Measurements from ENCODE around the gene NFASC.

Gene NFASC

GRCh38 chr1:204932573-204932909, 61.9 kb downstream of the NFASC start:
- Histone ChIP-seq H3K36me3 (ENCODE audit: insufficient read depth, low read length) (no peaks in the 10 kb centered on the region), H3K9ac (ENCODE audit: low read depth, low read length) (no peak overlapping the region), H3K9me3 (ENCODE audit: control insufficient read depth, insufficient read depth, low read length) (no peaks in the 10 kb centered on the region), H3K4me1 (ENCODE audit: insufficient read depth, low read length) (peaks cover 35% of the 10 kb centered on the region)

DNA sequence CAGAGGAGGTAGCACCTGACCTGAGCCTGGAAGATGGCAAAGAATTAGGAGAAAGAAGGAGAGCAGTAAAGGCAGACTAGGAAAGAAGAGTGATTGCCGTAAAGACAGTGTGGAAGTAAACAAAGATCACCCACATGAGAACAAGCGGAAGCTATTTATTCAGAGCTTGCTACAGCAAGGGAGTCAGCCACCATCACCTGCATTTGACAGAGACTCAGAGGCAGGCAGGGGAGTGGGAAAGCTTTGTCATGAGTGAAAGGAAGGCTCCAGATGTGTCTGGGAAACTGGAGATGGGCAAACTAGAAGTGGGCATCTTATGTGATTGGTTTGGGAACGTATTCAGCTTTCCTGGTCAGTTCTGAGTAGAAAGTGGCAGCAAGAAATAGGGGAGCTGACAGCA, 64.5 kb downstream of the NFASC start:
- Histone ChIP-seq H3K36me3 (ENCODE audit: insufficient read depth, low read length) (no peaks in the 10 kb centered on the region), H3K4me1 (ENCODE audit: insufficient read depth, low read length) (peaks cover 11% of the 10 kb centered on the region; the same call in 1 of the 2 replicates), H3K9ac (ENCODE audit: low read depth, low read length) (no peak overlapping the region), H3K9me3 (ENCODE audit: control insufficient read depth, insufficient read depth, low read length) (no peaks in the 10 kb centered on the region)

DNA sequence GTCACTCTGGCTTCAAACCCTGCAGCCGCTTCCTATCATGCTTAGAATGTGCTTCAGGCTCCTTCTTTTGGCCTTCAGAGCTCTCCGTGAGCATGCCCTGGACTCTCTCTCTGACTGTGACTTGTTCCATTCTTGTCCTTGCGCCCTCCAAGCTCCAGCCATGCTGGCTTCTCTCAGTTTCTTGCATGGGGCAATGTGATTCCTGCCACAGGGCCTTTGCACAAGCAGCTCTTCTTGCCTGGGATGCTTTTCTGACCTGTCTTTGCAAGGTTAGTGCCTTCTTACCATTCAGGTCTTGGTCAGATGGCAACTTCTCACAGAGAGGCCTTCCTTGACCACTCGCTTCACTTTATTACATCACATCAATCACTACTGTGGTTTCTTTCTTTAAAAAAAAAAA, 66.1 kb downstream of the NFASC start:
- no peaks in the 10 kb centered on the region for H3K9me3 ChIP-seq (ENCODE audit: control insufficient read depth, insufficient read depth, low read length)
- H3K9ac ChIP-seq (ENCODE audit: low read depth, low read length), result no peak overlapping the region
- no peaks in the 10 kb centered on the region for H3K36me3 ChIP-seq (ENCODE audit: insufficient read depth, low read length)
- H3K4me1 ChIP-seq (ENCODE audit: insufficient read depth, low read length), result no peaks in the 10 kb centered on the region

DNA sequence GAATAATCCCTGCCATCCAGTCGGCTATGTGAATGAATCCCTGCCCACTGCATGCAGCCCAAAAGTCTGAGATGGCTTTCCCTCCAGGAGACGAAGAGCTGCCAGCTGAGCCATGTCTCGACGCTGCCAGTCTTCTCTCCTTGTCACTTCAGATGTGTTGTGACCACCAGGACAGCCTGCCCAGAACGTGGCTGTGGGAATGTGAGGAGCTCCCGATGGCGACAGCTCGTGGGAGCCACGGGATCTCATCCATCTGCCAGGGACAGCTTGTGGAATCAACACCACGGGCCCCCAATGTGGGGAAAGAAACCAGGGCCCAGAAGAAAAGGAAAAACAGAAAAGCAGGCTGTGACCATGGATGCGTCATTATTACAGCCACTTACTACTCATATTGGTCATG, 67.2 kb downstream of the NFASC start:
- H3K9me3 ChIP-seq (ENCODE audit: control insufficient read depth, insufficient read depth, low read length), result no peaks in the 10 kb centered on the region
- no peaks in the 10 kb centered on the region for H3K4me1 ChIP-seq (ENCODE audit: insufficient read depth, low read length)
- H3K9ac ChIP-seq (ENCODE audit: low read depth, low read length), result no peak overlapping the region
- H3K36me3 ChIP-seq (ENCODE audit: insufficient read depth, low read length), result no peaks in the 10 kb centered on the region

DNA sequence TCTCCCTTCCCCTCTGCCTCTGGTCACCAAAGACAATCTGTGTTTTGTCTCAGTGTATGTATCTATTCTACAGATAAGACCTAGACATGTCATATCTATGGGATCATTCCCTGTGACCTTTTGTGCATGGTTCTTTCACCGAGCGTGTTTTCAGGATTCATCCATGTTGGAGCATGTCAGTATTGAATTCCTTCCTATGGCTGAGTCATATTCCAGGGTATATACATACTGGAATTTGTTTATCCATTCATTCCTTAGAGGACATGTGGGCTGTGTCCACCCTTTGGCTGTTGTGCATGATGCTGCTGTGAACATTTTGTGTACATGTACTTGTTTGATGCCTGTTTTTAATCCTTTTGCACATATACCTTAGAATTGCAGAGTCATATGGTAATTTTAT, 69.9 kb downstream of the NFASC start:
- Histone ChIP-seq H3K36me3 (ENCODE audit: insufficient read depth, low read length) (no peaks in the 10 kb centered on the region), H3K4me1 (ENCODE audit: insufficient read depth, low read length) (no peaks in the 10 kb centered on the region), H3K9ac (ENCODE audit: low read depth, low read length) (no peak overlapping the region), H3K9me3 (ENCODE audit: control insufficient read depth, insufficient read depth, low read length) (no peaks in the 10 kb centered on the region)

- Histone ChIP-seq H3K9ac (ENCODE audit: low read depth, low read length) (no peak overlapping the region), H3K4me1 (ENCODE audit: insufficient read depth, low read length) (no peaks in the 10 kb centered on the region), H3K9me3 (ENCODE audit: control insufficient read depth, insufficient read depth, low read length) (no peaks in the 10 kb centered on the region)
These were observed 71.0 kb downstream of the NFASC start for GRCh38 chr1:204941421-204942338.

DNA sequence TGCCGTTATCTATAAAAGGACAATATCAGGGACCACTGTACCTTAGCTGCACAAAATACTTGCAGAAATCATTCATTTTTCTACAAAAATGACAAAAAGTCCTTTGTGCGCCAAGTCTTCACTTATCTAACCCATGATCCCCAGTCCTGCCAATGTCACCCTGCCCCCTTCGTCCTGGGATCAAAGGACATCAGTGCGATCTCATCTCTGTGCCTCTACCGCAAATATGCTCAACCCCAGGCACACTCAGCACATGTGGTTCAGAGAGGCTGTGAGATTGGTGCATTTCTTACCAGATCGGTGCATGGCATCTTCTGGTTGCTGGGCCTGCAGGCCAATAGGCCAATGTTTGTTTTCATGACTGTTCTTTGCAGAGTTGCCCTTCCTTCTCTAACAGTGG, 72.8 kb downstream of the NFASC start:
- Histone ChIP-seq H3K9me3 (ENCODE audit: control insufficient read depth, insufficient read depth, low read length) (no peaks in the 10 kb centered on the region), H3K36me3 (ENCODE audit: insufficient read depth, low read length) (no peaks in the 10 kb centered on the region), H3K4me1 (ENCODE audit: insufficient read depth, low read length) (no peaks in the 10 kb centered on the region), H3K9ac (ENCODE audit: low read depth, low read length) (no peak overlapping the region)

More at GRCh38 chr1:204941421-204942338, 71.0 kb downstream of the NFASC start:
- H3K36me3 ChIP-seq (ENCODE audit: insufficient read depth, low read length), result no peaks in the 10 kb centered on the region

DNA sequence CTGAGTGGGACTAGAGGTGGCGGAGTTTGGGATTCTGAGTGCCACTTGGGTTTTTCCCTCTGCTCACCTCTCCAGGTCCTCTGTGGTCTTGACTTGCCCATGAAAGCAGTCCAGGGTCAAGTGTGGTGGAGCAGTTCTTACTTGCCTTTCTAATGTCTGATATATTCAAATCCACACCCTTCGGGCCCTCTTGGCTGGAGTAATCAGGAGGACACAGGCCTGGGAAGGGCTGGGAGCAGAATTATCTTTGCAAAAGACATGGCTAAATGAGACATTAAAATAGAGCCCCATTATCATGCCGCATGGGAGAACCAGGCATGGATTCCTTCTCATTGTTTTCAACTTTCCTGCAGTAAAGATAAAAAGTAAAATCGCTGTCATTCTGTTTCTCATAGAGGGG, 74.0 kb downstream of the NFASC start:
- Histone ChIP-seq H3K9ac (ENCODE audit: low read depth, low read length) (no peak overlapping the region), H3K4me1 (ENCODE audit: insufficient read depth, low read length) (no peaks in the 10 kb centered on the region), H3K36me3 (ENCODE audit: insufficient read depth, low read length) (no peaks in the 10 kb centered on the region), H3K9me3 (ENCODE audit: control insufficient read depth, insufficient read depth, low read length) (no peaks in the 10 kb centered on the region)

DNA sequence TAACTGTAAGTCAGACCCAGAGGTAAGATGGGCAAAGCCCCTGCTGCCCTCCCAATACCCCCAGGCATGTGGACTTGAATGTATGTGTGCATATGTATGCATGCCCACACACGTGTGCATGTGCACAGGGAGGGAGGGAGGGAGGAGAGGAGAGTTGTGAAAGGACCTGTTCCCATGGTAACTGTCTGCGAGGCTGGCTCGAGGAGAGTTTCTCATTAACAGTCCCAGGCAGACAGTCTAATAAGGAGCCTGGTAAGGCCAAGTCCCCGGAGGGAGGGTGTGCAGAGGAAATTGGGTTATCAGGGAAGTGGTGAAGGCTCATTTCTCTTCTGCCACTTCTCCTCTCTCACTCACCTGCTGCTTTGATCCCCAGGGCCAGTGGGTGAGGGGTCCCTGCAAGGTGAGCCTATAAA, 74.9 kb downstream of the NFASC start:
- Histone ChIP-seq H3K9me3 (ENCODE audit: control insufficient read depth, insufficient read depth, low read length) (no peaks in the 10 kb centered on the region), H3K36me3 (ENCODE audit: insufficient read depth, low read length) (no peaks in the 10 kb centered on the region), H3K4me1 (ENCODE audit: insufficient read depth, low read length) (no peaks in the 10 kb centered on the region), H3K9ac (ENCODE audit: low read depth, low read length) (no peak overlapping the region)

- no peak overlapping the region for H3K9ac ChIP-seq (ENCODE audit: low read depth, low read length)
- H3K9me3 ChIP-seq (ENCODE audit: control insufficient read depth, insufficient read depth, low read length), result no peaks in the 10 kb centered on the region
- no peaks in the 10 kb centered on the region for H3K4me1 ChIP-seq (ENCODE audit: insufficient read depth, low read length)
- H3K36me3 ChIP-seq (ENCODE audit: insufficient read depth, low read length), result no peaks in the 10 kb centered on the region
These were observed 76.0 kb downstream of the NFASC start for GRCh38 chr1:204946640-204947039.

DNA sequence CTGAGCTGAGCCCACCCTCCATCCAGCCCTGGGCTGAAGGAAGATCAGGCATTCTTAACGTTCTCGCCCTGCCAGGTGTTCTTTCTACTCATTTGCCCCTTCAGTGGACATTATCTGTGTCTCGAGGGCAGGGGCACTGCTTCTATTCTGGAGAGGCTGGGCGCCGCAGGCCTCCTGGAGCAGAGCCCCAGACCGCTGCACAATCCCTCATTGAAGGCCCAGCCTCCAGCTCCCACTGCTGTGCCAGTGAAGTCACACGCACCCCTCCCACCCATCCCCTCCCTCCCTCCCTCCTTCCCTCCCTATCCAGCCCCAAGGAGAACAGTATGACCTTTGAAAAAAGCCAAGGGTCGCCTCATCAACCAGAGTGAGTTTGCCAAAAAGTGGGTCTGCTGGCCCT, 76.7 kb downstream of the NFASC start:
- no peaks in the 10 kb centered on the region for H3K9me3 ChIP-seq (ENCODE audit: control insufficient read depth, insufficient read depth, low read length)
- no peaks in the 10 kb centered on the region for H3K4me1 ChIP-seq (ENCODE audit: insufficient read depth, low read length)
- no peaks in the 10 kb centered on the region for H3K36me3 ChIP-seq (ENCODE audit: insufficient read depth, low read length)
- no peak overlapping the region for H3K9ac ChIP-seq (ENCODE audit: low read depth, low read length)

GRCh38 chr1:204947747-204948146, 77.1 kb downstream of the NFASC start:
- no peak overlapping the region for H3K9ac ChIP-seq (ENCODE audit: low read depth, low read length)
- no peaks in the 10 kb centered on the region for H3K4me1 ChIP-seq (ENCODE audit: insufficient read depth, low read length)
- H3K9me3 ChIP-seq (ENCODE audit: control insufficient read depth, insufficient read depth, low read length), result no peaks in the 10 kb centered on the region
- no peaks in the 10 kb centered on the region for H3K36me3 ChIP-seq (ENCODE audit: insufficient read depth, low read length)

DNA sequence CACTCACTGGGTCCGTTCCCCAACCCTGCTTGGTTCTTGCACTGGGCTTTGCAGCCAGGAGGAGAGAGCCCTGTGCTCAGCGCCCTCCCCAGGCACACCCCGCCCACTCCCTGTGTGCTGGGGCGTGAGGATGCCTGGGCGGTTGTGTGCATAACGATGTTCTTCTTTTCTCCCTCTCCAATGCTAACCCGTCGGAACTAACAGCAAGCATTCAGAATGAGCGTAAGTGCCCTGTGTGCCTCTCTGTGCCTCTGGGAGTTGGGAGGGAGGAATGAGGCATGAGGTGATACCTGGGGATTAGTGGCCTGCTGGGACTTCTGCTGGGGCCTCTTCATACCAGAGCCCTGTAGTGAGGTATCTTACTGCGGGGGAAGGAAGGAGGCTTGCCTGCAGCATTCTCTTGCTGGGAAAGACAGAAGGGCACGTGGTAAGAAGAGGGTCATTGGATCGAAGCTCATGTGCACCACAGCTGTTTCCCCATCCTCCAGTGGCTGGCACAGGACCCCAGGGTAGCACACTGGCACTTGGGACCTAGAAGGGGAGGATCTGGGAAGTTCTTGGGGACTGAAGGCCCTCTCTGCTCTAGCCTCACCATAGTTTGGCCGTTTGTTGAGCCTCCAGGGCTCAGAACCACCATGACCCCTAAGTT, 79.8 kb downstream of the NFASC start:
- no peaks in the 10 kb centered on the region for H3K4me1 ChIP-seq (ENCODE audit: insufficient read depth, low read length)
- no peak overlapping the region for H3K9ac ChIP-seq (ENCODE audit: low read depth, low read length)
- no peaks in the 10 kb centered on the region for H3K36me3 ChIP-seq (ENCODE audit: insufficient read depth, low read length)
- no peaks in the 10 kb centered on the region for H3K9me3 ChIP-seq (ENCODE audit: control insufficient read depth, insufficient read depth, low read length)

GRCh38 chr1:204958317-204959307, 88.0 kb downstream of the NFASC start:
- H3K36me3 ChIP-seq (ENCODE audit: insufficient read depth, low read length), result no peaks in the 10 kb centered on the region
- no peaks in the 10 kb centered on the region for H3K4me1 ChIP-seq (ENCODE audit: insufficient read depth, low read length)
- H3K9me3 ChIP-seq (ENCODE audit: control insufficient read depth, insufficient read depth, low read length), result no peaks in the 10 kb centered on the region
- H3K9ac ChIP-seq (ENCODE audit: low read depth, low read length), result no peak overlapping the region
